Neuron (in vitro differentiated cells): ENCODE results near the gene PHTF2.

Experiments
- H2AFZ ChIP-seq: one replicate; pipeline ENCODE4 v1.6.1; 2013; ENCODE audit warnings: low read depth, mild to moderate bottlenecking, inconsistent platforms, low read length, moderate library complexity
- H3K27me3 ChIP-seq: one replicate; pipeline ENCODE4 v1.6.1; 2013; ENCODE audit warnings: low read length; ENCODE audit not compliant: insufficient read depth
- H3K36me3 ChIP-seq: one replicate; pipeline ENCODE4 v1.6.1; 2013; ENCODE audit warnings: low read length; ENCODE audit not compliant: insufficient read depth
- H3K4me1 ChIP-seq: one replicate; pipeline ENCODE4 v1.6.1; 2013; ENCODE audit warnings: low read length; ENCODE audit not compliant: insufficient read depth
- H3K4me3 ChIP-seq: 2 replicates; pipeline ENCODE4 v1.5.1; 2013; ENCODE audit warnings: mild to moderate bottlenecking, low read length, moderate library complexity
- H3K9me3 ChIP-seq: one replicate; pipeline ENCODE4 v1.6.1; 2013; ENCODE audit warnings: low read length

The PHTF2 gene

GRCh38 chr7:77944183-77945182 is 145.9 kb downstream of the PHTF2 start:
- no peaks in the 10 kb centered on the region for H3K4me1 ChIP-seq
- H3K36me3 ChIP-seq, result peaks cover 6% of the 10 kb centered on the region
- no peak overlapping the region for H3K4me3 ChIP-seq
- H3K27me3 ChIP-seq, result no peaks in the 10 kb centered on the region
- no peaks in the 10 kb centered on the region for H3K9me3 ChIP-seq
- H2AFZ ChIP-seq, result no peak overlapping the region

- no peak overlapping the region for H2AFZ ChIP-seq
- H3K36me3 ChIP-seq, result peaks cover 2% of the 10 kb centered on the region
- H3K27me3 ChIP-seq, result no peaks in the 10 kb centered on the region
- H3K4me1 ChIP-seq, result no peaks in the 10 kb centered on the region
- H3K9me3 ChIP-seq, result no peaks in the 10 kb centered on the region
- H3K4me3 ChIP-seq, result no peak overlapping the region
These were observed 152.0 kb downstream of the PHTF2 start for GRCh38 chr7:77950548-77950947.

- Histone ChIP-seq H3K4me3 (no peak overlapping the region), H2AFZ (no peak overlapping the region), H3K36me3 (peaks cover 3% of the 10 kb centered on the region), H3K27me3 (no peaks in the 10 kb centered on the region), H3K9me3 (no peaks in the 10 kb centered on the region), H3K4me1 (no peaks in the 10 kb centered on the region)
These were observed 156.4 kb downstream of the PHTF2 start for GRCh38 chr7:77954773-77955555.

- Histone ChIP-seq H3K4me3 (no peak overlapping the region), H3K4me1 (no peaks in the 10 kb centered on the region), H2AFZ (no peak overlapping the region), H3K36me3 (peaks cover 3% of the 10 kb centered on the region), H3K9me3 (no peaks in the 10 kb centered on the region), H3K27me3 (no peaks in the 10 kb centered on the region)
These were observed 159.9 kb downstream of the PHTF2 start for GRCh38 chr7:77958436-77958835.

GRCh38 chr7:77959080-77959479 is 160.5 kb downstream of the PHTF2 start:
- Histone ChIP-seq H3K27me3 (no peaks in the 10 kb centered on the region), H3K9me3 (no peaks in the 10 kb centered on the region), H3K4me1 (no peaks in the 10 kb centered on the region), H3K4me3 (no peak overlapping the region), H3K36me3 (peaks cover 3% of the 10 kb centered on the region), H2AFZ (no peak overlapping the region)

GRCh38 chr7:77960336-77960735 is 161.8 kb downstream of the PHTF2 start:
- Histone ChIP-seq H3K36me3 (peaks cover 3% of the 10 kb centered on the region), H3K4me1 (no peaks in the 10 kb centered on the region), H3K27me3 (no peaks in the 10 kb centered on the region)

GRCh38 chr7:77967429-77967828 is 168.9 kb downstream of the PHTF2 start:
- H3K4me1 ChIP-seq, result no peaks in the 10 kb centered on the region
- H3K4me3 ChIP-seq, result no peak overlapping the region
- H3K36me3 ChIP-seq, result no peaks in the 10 kb centered on the region
- H3K9me3 ChIP-seq, result no peaks in the 10 kb centered on the region
- no peaks in the 10 kb centered on the region for H3K27me3 ChIP-seq
- no peak overlapping the region for H2AFZ ChIP-seq

More at GRCh38 chr7:77960336-77960735, 161.8 kb downstream of the PHTF2 start:
- Histone ChIP-seq H3K4me3 (no peak overlapping the region), H3K9me3 (no peaks in the 10 kb centered on the region), H2AFZ (no peak overlapping the region)

- Histone ChIP-seq H3K4me3 (no peak overlapping the region), H2AFZ (no peak overlapping the region), H3K9me3 (no peaks in the 10 kb centered on the region), H3K27me3 (no peaks in the 10 kb centered on the region), H3K4me1 (no peaks in the 10 kb centered on the region), H3K36me3 (no peaks in the 10 kb centered on the region)
These were observed 173.2 kb downstream of the PHTF2 start for GRCh38 chr7:77971726-77972125.

GRCh38 chr7:77975672-77976480 is 177.3 kb downstream of the PHTF2 start:
- Histone ChIP-seq H3K27me3 (no peaks in the 10 kb centered on the region), H3K4me3 (no peak overlapping the region), H3K4me1 (no peaks in the 10 kb centered on the region)

GRCh38 chr7:77979219-77979618 is 180.6 kb downstream of the PHTF2 start:
- H3K36me3 ChIP-seq, result no peaks in the 10 kb centered on the region
- no peak overlapping the region for H3K4me3 ChIP-seq
- no peaks in the 10 kb centered on the region for H3K4me1 ChIP-seq
- H3K27me3 ChIP-seq, result no peaks in the 10 kb centered on the region
- H2AFZ ChIP-seq, result no peak overlapping the region
- H3K9me3 ChIP-seq, result no peaks in the 10 kb centered on the region

More at GRCh38 chr7:77975672-77976480, 177.3 kb downstream of the PHTF2 start:
- Histone ChIP-seq H3K36me3 (no peaks in the 10 kb centered on the region), H2AFZ (no peak overlapping the region), H3K9me3 (no peaks in the 10 kb centered on the region)

GRCh38 chr7:77980087-77980713 is 181.6 kb downstream of the PHTF2 start:
- no peaks in the 10 kb centered on the region for H3K9me3 ChIP-seq
- H2AFZ ChIP-seq, result no peak overlapping the region
- H3K36me3 ChIP-seq, result no peaks in the 10 kb centered on the region
- no peaks in the 10 kb centered on the region for H3K4me1 ChIP-seq
- no peaks in the 10 kb centered on the region for H3K27me3 ChIP-seq
- H3K4me3 ChIP-seq, result no peak overlapping the region

GRCh38 chr7:77982926-77983550 is 184.5 kb downstream of the PHTF2 start:
- Histone ChIP-seq H3K27me3 (no peaks in the 10 kb centered on the region), H3K4me1 (no peaks in the 10 kb centered on the region), H3K4me3 (no peak overlapping the region), H3K36me3 (no peaks in the 10 kb centered on the region), H3K9me3 (no peaks in the 10 kb centered on the region), H2AFZ (no peak overlapping the region)
